Vagina (tissue), 2 donors: ENCODE measurements around the gene DTX1. TPM values are rescaled to one million over a fixed set of nuclear protein-coding genes. Genes with fewer than 3 reads are reported as not detected.
A peak's percentile ranks its signal among the peaks of the same experiment; 100 is the strongest.

Source experiments
- DNase-seq, 2 donors: peaks; one replicate each; pipeline ENCODE4 v3.0.0-alpha.2; 2017; ENCODE audit errors: extremely low spot score in 2 of 2
- H3K27ac ChIP-seq: fragments of 200-600 bp; sonication (generic); one replicate; pipeline ENCODE4 v1.5.1; 2019
- H3K27me3 ChIP-seq: fragments of 200-600 bp; sonication (generic); one replicate; pipeline ENCODE4 v1.5.1; 2019
- H3K36me3 ChIP-seq, 2 donors: fragments of 200-600 bp; sonication (generic); one replicate each; pipeline ENCODE4 v1.5.1; 2017 to 2019
- H3K4me1 ChIP-seq: fragments of 200-600 bp; sonication (generic); one replicate; pipeline ENCODE4 v1.5.1; 2019
- H3K4me3 ChIP-seq, 2 donors: fragments of 200-600 bp; sonication (generic); 1 replicate in 1 of 2; 2 replicates in 1 of 2; pipeline ENCODE4 v1.5.1; 2016 to 2019
- H3K9me3 ChIP-seq: fragments of 200-600 bp; sonication (generic); one replicate; pipeline ENCODE4 v1.5.1; 2019
- POLR2A ChIP-seq, 2 donors: fragments of 450-650 bp; IDR thresholded peaks; one replicate each; pipeline ENCODE4 v1.6.1; 2017; ENCODE audit warnings: antibody characterized with exemption in 2 of 2, mild to moderate bottlenecking in 2 of 2, moderate library complexity in 2 of 2
- POLR2AphosphoS5 ChIP-seq, 2 donors: sonication (generic); formaldehyde crosslinking; IDR thresholded peaks; one replicate each; pipeline ENCODE4 v1.9.0; 2017; ENCODE audit warnings: antibody characterized with exemption in 2 of 2, mild to moderate bottlenecking in 2 of 2, low read depth in 1 of 2; ENCODE audit not compliant: insufficient read depth in 1 of 2
- intact Hi-C: fragments of 100-400 bp; cut with DNase I; formaldehyde crosslinking; loops from one replicate; pipeline ENCODE4 v1.15.1; 2023
- total RNA-seq: library from RNA; depleted of rRNA; stranded (reverse); fragments of >200 nt; gene quantifications from one replicate; pipeline ENCODE4 v1.2.3, GENCODE V29; 2016
- TF ChIP-seq, protein P1 (sequence below), 3 experiments: fragments of 450-650 bp in 2 of 3; fragments of 200-600 bp in 1 of 3; sonication (generic) in 1 of 3; IDR thresholded peaks; one replicate each; pipeline ENCODE4 v1.5.1; 2017 to 2019; ENCODE audit warnings: antibody characterized with exemption in 3 of 3, mild to moderate bottlenecking in 2 of 3, moderate library complexity in 2 of 3

Gene DTX1
- total RNA-seq, 1 donor from 2014 or later = 8.3 TPM

DNA sequence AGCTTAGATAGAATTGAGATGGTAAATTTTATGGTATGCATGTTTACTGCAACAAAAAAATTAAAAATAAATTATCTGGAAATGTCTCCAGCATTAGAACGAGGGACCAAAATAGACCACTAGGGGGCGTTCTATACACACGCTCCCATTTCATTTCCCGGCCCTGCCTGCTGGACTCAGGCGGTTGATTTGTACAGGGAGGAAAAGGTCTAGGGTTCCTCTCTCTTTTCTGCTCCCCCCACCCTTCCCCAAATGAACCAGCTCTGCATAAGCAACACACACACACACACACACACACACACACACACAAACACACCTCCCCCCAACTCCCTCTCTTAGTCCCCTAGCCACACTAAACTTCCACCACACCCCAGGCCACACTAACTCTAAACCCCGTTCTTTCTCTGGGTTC, 7.8 kb upstream of the DTX1 start:
- Histone ChIP-seq H3K36me3 (no peaks in the 10 kb centered on the region), H3K4me1 (no peaks in the 10 kb centered on the region), H3K27me3 (no peaks in the 10 kb centered on the region), H3K9me3 (no peaks in the 10 kb centered on the region), H3K4me3 (no peak overlapping the region), H3K27ac (no peak overlapping the region)
- intact Hi-C loops = no loop called here
- TF ChIP-seq, protein P1, sequence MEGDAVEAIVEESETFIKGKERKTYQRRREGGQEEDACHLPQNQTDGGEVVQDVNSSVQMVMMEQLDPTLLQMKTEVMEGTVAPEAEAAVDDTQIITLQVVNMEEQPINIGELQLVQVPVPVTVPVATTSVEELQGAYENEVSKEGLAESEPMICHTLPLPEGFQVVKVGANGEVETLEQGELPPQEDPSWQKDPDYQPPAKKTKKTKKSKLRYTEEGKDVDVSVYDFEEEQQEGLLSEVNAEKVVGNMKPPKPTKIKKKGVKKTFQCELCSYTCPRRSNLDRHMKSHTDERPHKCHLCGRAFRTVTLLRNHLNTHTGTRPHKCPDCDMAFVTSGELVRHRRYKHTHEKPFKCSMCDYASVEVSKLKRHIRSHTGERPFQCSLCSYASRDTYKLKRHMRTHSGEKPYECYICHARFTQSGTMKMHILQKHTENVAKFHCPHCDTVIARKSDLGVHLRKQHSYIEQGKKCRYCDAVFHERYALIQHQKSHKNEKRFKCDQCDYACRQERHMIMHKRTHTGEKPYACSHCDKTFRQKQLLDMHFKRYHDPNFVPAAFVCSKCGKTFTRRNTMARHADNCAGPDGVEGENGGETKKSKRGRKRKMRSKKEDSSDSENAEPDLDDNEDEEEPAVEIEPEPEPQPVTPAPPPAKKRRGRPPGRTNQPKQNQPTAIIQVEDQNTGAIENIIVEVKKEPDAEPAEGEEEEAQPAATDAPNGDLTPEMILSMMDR (IDR thresholded peaks at IDR 0.05) = peak; percentile 60 to 74 (median 67)
- no peak for TF ChIP-seq POLR2A (IDR thresholded peaks at IDR 0.05)
- no peak for DNase-seq

DNA sequence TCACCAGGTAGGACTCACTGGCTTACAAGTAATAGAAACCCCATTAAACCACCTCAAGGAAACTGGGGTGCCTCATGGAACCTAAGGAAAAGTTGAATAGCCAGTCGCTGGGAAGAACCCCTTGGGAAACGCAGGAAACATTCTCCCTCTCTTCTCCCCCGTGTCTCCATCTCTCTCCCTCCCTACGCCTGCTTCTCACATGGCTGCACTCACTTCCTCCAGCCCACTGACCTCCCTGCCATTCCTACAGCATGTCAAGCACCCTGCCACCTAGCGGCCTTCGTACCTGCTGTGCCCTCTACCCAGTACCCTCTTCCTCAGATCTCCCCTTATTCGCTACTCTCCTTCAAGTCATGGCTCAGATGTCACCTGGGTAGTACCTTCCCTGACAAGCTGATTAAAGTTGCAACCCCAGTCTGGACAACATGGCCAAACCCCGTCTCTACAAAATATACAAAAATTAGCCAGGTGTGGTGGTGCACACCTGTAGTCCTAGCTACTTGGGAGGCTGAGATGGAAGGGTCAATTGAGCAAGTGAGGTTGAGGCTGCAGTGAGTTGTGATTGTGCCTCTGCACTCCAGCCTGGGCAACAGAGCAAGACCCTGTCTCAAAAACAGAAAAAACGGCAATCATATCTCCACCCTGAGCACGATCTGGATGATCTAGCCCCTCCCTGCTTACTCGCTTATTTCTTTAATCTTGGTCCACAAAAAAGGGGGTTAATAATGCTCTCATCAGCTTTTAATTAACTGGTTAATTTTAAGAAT, 6.4 kb upstream of the DTX1 start:
- Histone ChIP-seq H3K27me3 (no peaks in the 10 kb centered on the region), H3K4me1 (no peaks in the 10 kb centered on the region), H3K9me3 (no peaks in the 10 kb centered on the region), H3K27ac (no peak overlapping the region), H3K36me3 (no peaks in the 10 kb centered on the region), H3K4me3 (no peak overlapping the region)
- no peak for TF ChIP-seq POLR2AphosphoS5 (IDR thresholded peaks at IDR 0.05; ENCODE audit: insufficient read depth in 1 of 2, low read depth in 1 of 2)
- TF ChIP-seq, protein P1 (IDR thresholded peaks at IDR 0.05) = no peak
- TF ChIP-seq POLR2A (IDR thresholded peaks at IDR 0.05) = no peak
- DNase-seq = no peak
- intact Hi-C loops = no loop called here

DNA sequence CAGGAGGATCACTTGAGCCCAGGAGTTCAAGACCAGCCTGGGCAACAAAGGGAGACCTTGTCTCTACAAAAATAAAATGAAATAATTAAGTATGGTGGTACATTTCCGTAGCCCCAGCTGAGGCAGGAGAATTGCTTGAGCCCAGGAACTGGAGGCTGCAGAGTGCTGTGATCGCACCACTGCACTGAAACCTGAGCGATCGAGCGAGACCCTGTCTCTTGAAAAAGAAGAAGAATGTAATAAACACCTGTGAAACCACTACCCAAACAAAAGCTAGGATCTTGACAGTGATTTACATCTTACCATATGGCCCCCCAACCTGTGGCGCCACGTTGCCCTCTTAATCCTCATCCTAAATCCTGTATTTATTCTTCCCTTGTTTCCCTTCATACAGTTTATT, 5.7 kb upstream of the DTX1 start:
- no peaks in the 10 kb centered on the region for H3K9me3 ChIP-seq
- intact Hi-C loops = no loop called here
- H3K27me3 ChIP-seq = no peaks in the 10 kb centered on the region

DNA sequence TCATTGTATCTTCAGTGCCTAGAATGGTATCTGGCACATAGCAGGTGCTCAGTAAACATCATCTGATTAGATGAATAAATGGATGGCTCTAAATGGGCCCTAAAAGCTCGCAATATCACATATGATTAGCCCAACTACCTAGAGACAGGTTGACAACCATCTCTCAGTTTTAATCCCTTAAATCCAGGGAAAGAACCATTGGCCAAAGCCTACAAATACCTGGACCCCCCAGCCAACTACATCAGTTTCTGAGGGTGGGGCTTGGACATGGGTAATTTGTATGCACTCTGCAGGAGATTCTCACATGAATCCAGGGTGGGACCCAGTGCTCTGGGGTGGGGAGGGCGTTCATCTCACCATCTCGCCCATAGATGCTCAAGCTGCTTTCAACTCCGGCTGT, 4.8 kb upstream of the DTX1 start:
- Histone ChIP-seq H3K27ac (no peak overlapping the region), H3K4me1 (peaks cover 8% of the 10 kb centered on the region), H3K27me3 (no peaks in the 10 kb centered on the region), H3K4me3 (no peak overlapping the region), H3K9me3 (no peaks in the 10 kb centered on the region), H3K36me3 (no peaks in the 10 kb centered on the region)
- intact Hi-C loops = no loop called here
- DNase-seq = no peak
- TF ChIP-seq POLR2AphosphoS5 (IDR thresholded peaks at IDR 0.05; ENCODE audit: insufficient read depth in 1 of 2, low read depth in 1 of 2) (no peak), POLR2A (IDR thresholded peaks at IDR 0.05) (no peak)
- TF ChIP-seq, protein P1 (IDR thresholded peaks at IDR 0.05) = no peak

More for the DNA sequence above, 5.7 kb upstream of the DTX1 start:
- no peaks in the 10 kb centered on the region for H3K36me3 ChIP-seq
- TF ChIP-seq, protein P1 (IDR thresholded peaks at IDR 0.05) = no peak
- TF ChIP-seq POLR2AphosphoS5 (IDR thresholded peaks at IDR 0.05; ENCODE audit: insufficient read depth in 1 of 2, low read depth in 1 of 2) (no peak), POLR2A (IDR thresholded peaks at IDR 0.05) (no peak)
- H3K27ac ChIP-seq = no peak overlapping the region
- DNase-seq = no peak
- H3K4me3 ChIP-seq = no peak overlapping the region
- H3K4me1 ChIP-seq = no peaks in the 10 kb centered on the region

DNA sequence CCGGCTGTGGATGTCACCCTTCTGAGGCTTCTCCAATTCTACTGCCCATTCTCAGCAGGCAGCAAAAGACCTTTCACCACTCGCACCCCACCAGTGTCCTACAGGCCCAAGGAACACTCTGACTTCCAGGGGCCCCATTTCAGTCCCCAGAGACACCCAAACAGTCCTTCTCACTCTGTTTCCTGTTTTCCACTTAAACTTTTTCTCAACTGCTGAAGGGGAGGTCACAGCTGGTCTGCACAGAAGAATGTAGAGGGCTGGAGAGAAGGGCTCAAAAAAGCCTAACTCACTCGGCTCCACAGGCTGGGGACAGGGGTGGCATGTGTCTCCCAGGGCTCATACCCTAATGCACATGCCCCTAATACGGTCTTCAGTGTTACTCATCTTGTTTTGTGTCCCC, 4.2 kb upstream of the DTX1 start:
- DNase-seq = no peak
- Histone ChIP-seq H3K4me1 (peaks cover 13% of the 10 kb centered on the region), H3K27me3 (no peaks in the 10 kb centered on the region), H3K9me3 (no peaks in the 10 kb centered on the region), H3K36me3 (no peaks in the 10 kb centered on the region), H3K4me3 (no peak overlapping the region), H3K27ac (no peak overlapping the region)
- intact Hi-C loops = no loop called here
- TF ChIP-seq, protein P1 (IDR thresholded peaks at IDR 0.05) = no peak
- TF ChIP-seq POLR2AphosphoS5 (IDR thresholded peaks at IDR 0.05; ENCODE audit: insufficient read depth in 1 of 2, low read depth in 1 of 2) (no peak), POLR2A (IDR thresholded peaks at IDR 0.05) (no peak)
